ENCODE results near the gene ARHGAP6.

DNA sequence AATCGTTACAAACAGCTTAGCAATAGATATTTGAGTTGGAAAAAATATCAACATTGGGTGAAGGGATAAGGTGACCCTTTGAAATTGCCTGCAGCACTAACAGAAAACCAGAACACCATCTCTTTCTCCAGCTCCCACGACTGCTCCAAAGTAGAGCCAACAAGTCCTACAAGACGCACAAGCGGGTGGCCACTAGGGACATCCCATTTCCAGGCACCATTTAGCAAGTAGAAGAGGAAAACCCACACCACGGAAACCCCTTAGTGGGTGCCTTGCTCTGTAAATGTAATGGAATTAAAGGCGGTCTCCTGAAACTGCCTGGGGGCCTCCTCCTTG, 1.9 kb downstream of the ARHGAP6 start:
- TF ChIP-seq POLR2A (IDR thresholded peaks at IDR 0.05) = no peak
- TF ChIP-seq, protein P1, sequence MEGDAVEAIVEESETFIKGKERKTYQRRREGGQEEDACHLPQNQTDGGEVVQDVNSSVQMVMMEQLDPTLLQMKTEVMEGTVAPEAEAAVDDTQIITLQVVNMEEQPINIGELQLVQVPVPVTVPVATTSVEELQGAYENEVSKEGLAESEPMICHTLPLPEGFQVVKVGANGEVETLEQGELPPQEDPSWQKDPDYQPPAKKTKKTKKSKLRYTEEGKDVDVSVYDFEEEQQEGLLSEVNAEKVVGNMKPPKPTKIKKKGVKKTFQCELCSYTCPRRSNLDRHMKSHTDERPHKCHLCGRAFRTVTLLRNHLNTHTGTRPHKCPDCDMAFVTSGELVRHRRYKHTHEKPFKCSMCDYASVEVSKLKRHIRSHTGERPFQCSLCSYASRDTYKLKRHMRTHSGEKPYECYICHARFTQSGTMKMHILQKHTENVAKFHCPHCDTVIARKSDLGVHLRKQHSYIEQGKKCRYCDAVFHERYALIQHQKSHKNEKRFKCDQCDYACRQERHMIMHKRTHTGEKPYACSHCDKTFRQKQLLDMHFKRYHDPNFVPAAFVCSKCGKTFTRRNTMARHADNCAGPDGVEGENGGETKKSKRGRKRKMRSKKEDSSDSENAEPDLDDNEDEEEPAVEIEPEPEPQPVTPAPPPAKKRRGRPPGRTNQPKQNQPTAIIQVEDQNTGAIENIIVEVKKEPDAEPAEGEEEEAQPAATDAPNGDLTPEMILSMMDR (IDR thresholded peaks at IDR 0.05) = no peak

Measured in lower leg skin (tissue), 3 donors.